Left lung (tissue), 10 donors: Measurements from ENCODE around the gene PDXK. TPM values are rescaled to one million over a fixed set of nuclear protein-coding genes. Genes with fewer than 3 reads are reported as not detected.

ENCODE experiments used
- ATAC-seq: fragments of 200-7000 bp; cut with Tn5 transposase; one replicate; pipeline ENCODE4 v1.9.1; 2020; ENCODE audit warnings: moderate library complexity
- DNase-seq, 4 donors: peaks; one replicate each; pipeline ENCODE4 v3.0.0-alpha.2; 2013 to 2020
- H3K27ac ChIP-seq, 2 donors: fragments of 200-600 bp; sonication (generic) in 1 of 2; one replicate each; pipeline versions ENCODE4 v1.5.0 to v1.8.0; 2020 to 2021
- H3K27me3 ChIP-seq, 2 donors: fragments of 200-600 bp; sonication (generic) in 1 of 2; one replicate each; pipeline versions ENCODE4 v1.5.0 to v1.8.0; 2020 to 2021
- H3K36me3 ChIP-seq, 2 donors: fragments of 200-600 bp; sonication (generic) in 1 of 2; one replicate each; pipeline versions ENCODE4 v1.5.0 to v1.8.0; 2020 to 2021
- H3K4me1 ChIP-seq, 2 donors: fragments of 200-600 bp; one replicate each; pipeline ENCODE4 v1.8.0; 2021
- H3K4me3 ChIP-seq, 2 donors: fragments of 200-600 bp; sonication (generic) in 1 of 2; one replicate each; pipeline versions ENCODE4 v1.5.0 to v1.8.0; 2020 to 2021; ENCODE audit warnings: mild to moderate bottlenecking in 1 of 2
- H3K9me3 ChIP-seq, 2 donors: fragments of 200-600 bp; sonication (generic) in 1 of 2; one replicate each; pipeline versions ENCODE4 v1.5.0 to v1.8.0; 2020 to 2021
- CTCF ChIP-seq, 2 donors: fragments of 200-600 bp; sonication (generic) in 1 of 2; IDR thresholded peaks; one replicate each; pipeline versions ENCODE4 v1.5.0 to v1.8.0; 2021; ENCODE audit warnings: antibody characterized with exemption in 2 of 2
- intact Hi-C, 2 donors: fragments of 100-400 bp; cut with DNase I; formaldehyde crosslinking; loops; one replicate each; pipeline versions ENCODE4 v1.11.2 to v1.14.2; 2022
- polyA plus RNA-seq, 6 donors: library from polyadenylated mRNA; unstranded; fragments of 120-200 nt; gene quantifications; one replicate each; pipeline ENCODE4 v1.2.1, GENCODE V29; 2013; ENCODE audit not compliant: insufficient read length in 6 of 6
- total RNA-seq, 2 donors: library from RNA; stranded (reverse); fragmentation: NEBNext Ultra II Directional; extraction: Animal tissue kit (Norgen Biotek cat#: 25700); gene quantifications; one replicate each; pipeline ENCODE4 v1.2.1, GENCODE V29; 2021
- donor health status: DM: no; HTN: yes; CAD: no.
- donor health status: DM: no; HTN: no; CAD: no.

Gene PDXK
- total and polyA plus RNA-seq, 8 donors: 36.9 to 305 (median 43.9) TPM

- DNase-seq (no peak), ATAC-seq (no peak)
- no peaks in the 10 kb centered on the region for H3K9me3 ChIP-seq
- no peak overlapping the region for H3K4me3 ChIP-seq
- intact Hi-C loops: no loop called here
- peaks cover 0 to 31% of the 10 kb centered on the region in 2 donors for H3K4me1 ChIP-seq
- no peak for TF ChIP-seq CTCF (IDR thresholded peaks at IDR 0.05)
- H3K36me3 ChIP-seq: peaks cover 0 to 100% of the 10 kb centered on the region in 2 donors
- H3K27me3 ChIP-seq: no peaks in the 10 kb centered on the region
- H3K27ac ChIP-seq: no peak overlapping the region
Observed at GRCh38 chr21:43754948-43755781, 36.2 kb downstream of the PDXK start.

- Histone ChIP-seq H3K36me3 (peaks cover 0 to 100% of the 10 kb centered on the region in 2 donors), H3K4me1 (peaks cover 0 to 31% of the 10 kb centered on the region in 2 donors), H3K27me3 (no peaks in the 10 kb centered on the region), H3K27ac (peak overlapping the region in 1 of 2 donors; percentile 81), H3K9me3 (no peaks in the 10 kb centered on the region), H3K4me3 (no peak overlapping the region)
- no peak for TF ChIP-seq CTCF (IDR thresholded peaks at IDR 0.05)
- DNase-seq (no peak), ATAC-seq (no peak)
- intact Hi-C loops: no loop called here
Observed at GRCh38 chr21:43755820-43756594, 37.1 kb downstream of the PDXK start.

- Histone ChIP-seq H3K27me3 (no peaks in the 10 kb centered on the region), H3K9me3 (no peaks in the 10 kb centered on the region), H3K27ac (peak overlapping the region in 1 of 2 donors; percentile 81), H3K4me1 (peaks cover 0 to 31% of the 10 kb centered on the region in 2 donors), H3K36me3 (peaks cover 0 to 100% of the 10 kb centered on the region in 2 donors), H3K4me3 (no peak overlapping the region)
- ATAC-seq: peak; percentile 51
- intact Hi-C loops: no loop called here
- TF ChIP-seq CTCF (IDR thresholded peaks at IDR 0.05): no peak
- DNase-seq: peak in 1 of 4 donors; percentile 76
Observed at GRCh38 chr21:43757601-43758000, 38.7 kb downstream of the PDXK start.

GRCh38 chr21:43758111-43758641 is 39.2 kb downstream of the PDXK start:
- Histone ChIP-seq H3K36me3 (peaks cover 0 to 100% of the 10 kb centered on the region in 2 donors), H3K4me3 (no peak overlapping the region), H3K9me3 (no peaks in the 10 kb centered on the region), H3K27me3 (no peaks in the 10 kb centered on the region), H3K27ac (peak overlapping the region in 1 of 2 donors; percentile 81), H3K4me1 (peaks cover 0 to 31% of the 10 kb centered on the region in 2 donors)
- intact Hi-C loops: no loop called here
- ATAC-seq (peak; percentile 49), DNase-seq (no peak)
- TF ChIP-seq CTCF (IDR thresholded peaks at IDR 0.05): no peak

- no peak for DNase-seq
- Histone ChIP-seq H3K4me1 (peaks cover 0 to 31% of the 10 kb centered on the region in 2 donors), H3K9me3 (no peaks in the 10 kb centered on the region), H3K4me3 (no peak overlapping the region), H3K36me3 (peaks cover 0 to 100% of the 10 kb centered on the region in 2 donors), H3K27me3 (no peaks in the 10 kb centered on the region), H3K27ac (peak overlapping the region in 1 of 2 donors; percentile 81)
- no peak for TF ChIP-seq CTCF (IDR thresholded peaks at IDR 0.05)
- ATAC-seq: no peak
- intact Hi-C loops: no loop called here
Observed at GRCh38 chr21:43758811-43759210, 39.9 kb downstream of the PDXK start.
